GM10847 (cell line): ENCODE results near the gene OAT.

Experiments used
- POLR2A ChIP-seq: IDR thresholded peaks from 2 replicates; pipeline ENCODE4 v1.6.1; 2011; ENCODE audit not compliant: insufficient read length; ENCODE audit errors: extremely low read depth

The OAT gene

DNA sequence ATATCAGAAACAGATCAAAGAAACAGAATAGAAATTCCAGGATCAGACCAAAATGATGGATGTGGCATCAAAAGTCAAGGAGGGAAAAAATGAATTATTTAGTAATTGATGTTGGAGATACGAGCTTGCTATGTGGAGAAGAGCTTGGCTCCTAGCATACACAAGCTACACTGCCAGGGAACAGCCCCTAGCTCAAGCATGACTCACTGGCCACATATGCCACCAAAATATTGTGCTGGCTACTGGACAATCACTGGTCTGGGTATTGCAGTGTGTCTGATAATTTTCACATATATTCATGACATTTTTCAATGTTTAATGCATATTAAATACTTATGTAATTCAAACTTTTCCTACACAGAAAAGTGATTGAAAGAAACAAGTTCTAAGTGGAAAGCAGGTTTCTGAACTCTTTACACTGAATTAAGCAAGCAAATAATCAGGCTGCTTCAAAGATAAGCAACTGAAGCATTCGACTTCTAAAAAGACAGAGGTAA, 59.3 kb downstream of the OAT start:
- TF ChIP-seq POLR2A = no peak

DNA sequence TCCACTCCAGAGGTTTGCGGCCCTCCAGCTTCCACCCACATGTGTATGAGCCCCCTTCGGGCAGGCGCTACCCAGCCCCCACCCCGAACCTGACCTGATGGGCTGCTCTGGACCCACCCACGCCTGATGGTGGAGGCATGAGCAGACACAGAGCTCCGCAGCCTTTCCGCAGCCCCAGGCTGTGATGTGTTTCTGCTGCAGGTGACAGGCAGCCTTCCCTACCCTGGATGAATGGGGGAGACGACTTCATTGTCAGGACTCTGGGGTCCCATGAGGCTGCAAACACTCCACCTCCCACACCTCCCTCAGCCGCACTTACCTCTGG, 61.2 kb downstream of the OAT start:
- TF ChIP-seq POLR2A = no peak

DNA sequence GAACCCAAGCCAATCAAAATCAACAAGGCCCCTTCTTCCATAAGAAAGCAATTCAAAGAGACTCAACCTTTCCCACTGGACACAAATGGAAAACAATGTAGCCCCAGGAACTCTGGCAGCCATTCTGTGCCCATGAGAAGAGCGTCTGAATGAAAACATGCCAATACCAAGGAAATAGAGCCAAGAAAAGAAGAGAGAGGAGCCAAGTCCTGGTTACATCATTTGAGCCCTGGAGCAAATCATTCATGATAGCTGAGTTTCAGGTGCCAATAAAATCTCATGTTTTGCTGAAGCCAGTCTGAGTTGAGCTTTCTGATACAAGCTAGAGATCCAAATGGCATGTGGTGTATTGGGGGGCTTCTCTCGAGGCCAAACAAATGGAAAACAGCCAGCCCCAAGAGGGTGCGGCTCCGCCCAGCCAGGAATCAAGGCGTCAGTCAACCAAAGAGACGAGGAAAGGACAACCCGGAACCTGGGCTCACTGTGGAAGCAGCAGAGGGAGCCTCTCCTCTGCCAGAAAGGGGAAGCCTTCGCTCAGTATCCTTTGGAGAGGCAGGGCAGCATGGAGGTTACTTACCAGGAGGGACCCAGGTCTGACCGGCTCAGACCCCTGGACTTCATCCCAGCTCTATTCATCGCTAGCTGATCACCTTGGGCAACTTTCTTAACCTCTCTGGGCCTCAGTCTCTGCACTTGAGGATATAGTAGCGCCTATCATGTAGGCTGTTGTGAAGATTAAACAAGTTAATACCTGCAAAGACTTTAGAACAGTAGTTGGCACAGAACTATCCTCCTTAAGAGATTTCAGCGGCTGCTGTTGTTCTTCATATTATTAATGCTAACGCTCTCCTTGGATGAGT, 61.8 kb downstream of the OAT start:
- no peak for TF ChIP-seq POLR2A

DNA sequence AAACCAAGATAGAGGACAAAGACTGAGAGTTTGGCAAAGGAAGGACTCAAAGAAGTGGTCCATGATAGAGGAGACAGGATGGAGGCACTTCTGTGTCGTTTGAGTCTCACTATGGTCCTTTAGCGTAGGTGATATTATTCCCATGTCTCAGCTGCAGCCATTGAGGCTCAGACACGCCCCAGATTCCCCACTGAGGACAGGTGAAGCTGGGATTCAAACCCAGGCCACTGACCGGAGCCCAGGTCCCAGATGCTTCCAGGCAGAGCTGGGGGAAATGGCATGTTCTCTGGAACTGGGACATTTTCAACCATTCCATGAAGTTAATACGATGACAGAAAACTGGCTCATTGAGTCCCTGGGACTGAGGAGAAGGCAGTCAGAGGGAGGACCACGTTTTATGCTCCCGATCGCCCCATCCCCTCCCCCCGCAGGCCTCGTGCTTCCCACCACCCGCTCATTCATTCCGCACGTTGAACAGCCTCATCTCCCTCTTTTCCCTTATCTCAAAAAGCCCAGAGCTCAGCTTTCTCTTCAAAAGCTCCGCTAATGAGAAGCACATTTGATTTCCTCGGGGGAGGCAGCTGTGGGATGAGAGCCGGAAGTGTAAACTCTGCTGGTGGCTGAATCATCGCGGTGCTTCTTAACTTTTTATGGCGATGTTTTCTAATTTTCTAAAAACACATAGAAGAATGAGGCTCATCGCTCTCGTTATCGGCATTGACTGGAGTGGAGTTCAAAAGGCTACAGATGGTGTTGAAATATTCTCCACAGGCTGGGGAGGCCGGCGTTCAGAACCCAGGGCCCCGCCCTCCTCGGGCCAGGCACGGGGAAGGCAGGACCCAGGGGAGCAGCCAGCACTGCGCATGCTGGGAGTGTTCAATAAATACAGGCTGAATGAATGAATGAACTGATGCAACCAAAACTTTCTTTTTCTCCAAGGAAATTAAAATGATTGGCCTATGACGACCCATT, 64.0 kb downstream of the OAT start:
- no peak for TF ChIP-seq POLR2A

DNA sequence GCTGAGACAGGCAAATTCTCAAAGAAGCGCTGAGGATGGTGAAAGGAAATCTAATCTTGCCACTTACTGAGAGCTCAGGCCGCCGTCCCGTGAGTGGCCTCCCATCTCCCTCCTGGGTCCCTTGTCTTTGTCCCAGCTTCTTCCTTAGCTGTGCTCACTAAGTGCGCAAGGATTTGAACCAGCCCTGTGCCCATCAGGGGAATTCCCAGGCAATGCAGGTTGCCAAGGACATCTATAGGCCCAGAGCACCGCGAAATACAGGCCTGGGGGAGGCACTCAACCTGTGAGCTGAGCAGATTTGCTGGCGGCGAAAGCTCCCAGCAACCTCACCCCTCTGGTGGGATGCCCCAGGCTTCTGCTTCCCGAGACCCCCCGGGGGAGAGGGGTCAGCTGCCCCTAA, 64.8 kb downstream of the OAT start:
- TF ChIP-seq POLR2A = no peak

DNA sequence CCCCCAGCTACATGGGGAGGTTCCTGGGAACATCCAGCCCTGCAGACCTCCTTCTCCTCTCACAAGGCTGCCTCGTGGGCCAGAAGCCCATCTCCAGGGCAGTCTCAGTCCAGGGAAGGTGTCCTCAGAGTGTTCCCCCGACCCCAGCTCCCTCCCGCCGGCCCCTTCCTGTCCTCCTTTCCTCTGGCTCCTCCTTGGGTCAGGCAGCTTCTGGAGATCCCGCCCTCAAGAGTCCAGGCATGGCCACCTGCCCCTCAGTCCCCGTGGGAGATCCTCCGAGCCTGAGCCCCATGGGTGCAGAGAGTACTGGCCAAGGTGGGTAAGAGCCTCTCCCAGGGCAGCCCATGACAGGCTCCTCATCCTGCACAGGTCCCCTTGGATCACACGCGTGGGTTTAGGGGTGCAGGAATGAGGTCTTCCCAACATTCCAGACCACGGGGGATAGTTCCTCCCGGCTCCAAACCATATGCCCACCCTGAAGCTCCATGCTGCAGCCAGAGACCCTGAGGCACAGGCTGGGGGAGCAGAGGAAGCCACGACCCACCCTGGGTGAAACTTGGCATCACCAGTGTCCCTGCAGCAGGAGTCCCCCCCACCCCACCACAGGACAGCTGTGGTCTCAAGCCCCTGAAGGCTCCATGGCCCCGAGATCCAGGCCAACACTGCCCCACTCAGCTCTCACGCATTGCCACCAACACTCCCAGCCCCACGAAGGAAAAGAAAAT, 65.5 kb downstream of the OAT start:
- no peak for TF ChIP-seq POLR2A

DNA sequence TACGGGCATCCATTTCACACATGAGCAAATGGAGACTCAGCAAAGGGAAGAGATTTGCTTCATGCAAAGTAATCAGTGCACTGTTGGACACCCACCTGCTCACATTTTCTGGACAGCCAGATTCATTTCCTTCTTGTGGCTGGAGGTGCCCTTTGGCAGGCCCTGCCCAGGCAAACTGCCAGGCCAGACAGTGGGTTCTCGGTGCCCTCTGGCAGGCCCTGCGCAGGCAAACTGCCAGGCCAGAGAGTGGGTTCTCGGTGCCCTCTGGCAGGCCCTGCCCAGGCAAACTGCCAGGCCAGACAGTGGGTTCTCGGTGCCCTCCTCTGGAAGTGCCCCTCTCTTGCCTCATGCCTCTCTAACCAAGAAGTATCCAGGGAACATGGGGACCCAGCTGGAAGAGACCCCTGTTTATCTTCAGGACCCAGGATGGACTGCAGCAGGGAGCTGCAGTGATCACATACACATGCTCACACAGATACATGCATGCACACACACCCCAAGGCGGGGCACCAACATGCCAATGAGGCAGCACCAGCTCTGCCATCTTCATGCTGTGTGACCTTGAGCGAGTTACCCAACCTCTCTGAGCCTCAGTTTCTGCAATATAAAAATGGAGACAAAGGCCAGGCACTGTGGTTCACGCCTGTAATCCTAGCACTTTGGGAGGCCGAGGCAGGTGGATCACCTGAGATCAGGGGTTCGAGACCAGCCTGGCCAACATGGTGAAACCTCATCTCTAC, 67.1 kb downstream of the OAT start:
- TF ChIP-seq POLR2A = no peak

DNA sequence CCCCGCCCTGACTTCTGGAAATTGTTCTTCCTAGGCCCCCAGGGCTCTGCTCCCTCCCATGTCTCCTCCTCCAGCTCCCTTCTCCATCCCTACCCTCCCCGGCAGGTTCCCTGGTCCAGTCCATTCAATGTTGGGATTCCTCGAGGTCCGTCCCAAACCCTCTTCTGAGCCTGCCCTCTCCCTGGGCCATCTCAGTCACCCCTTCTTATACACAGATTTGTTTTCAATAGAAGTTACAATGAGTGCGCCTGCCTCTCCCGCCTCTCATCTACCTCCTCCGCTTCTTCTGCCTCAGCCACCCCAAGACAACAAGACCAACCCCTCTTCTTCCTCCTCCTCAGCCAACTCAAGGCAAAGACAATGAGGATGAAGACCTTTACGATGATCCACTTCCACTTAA, 67.9 kb downstream of the OAT start:
- TF ChIP-seq POLR2A = no peak

DNA sequence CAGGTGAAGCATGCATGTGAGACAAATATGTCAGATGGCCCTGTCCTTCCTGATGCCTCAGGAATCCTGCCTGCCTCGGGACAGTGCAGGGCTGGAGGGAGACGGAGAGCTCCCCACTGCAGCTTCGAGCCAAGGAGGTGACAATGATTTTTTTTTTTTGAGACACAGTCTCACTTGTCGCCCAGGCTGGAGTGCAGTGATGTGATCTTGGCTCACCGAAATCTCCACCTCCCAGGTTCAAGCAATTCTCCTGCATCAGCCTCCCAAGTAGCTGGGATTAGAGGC, 68.8 kb downstream of the OAT start:
- no peak for TF ChIP-seq POLR2A

DNA sequence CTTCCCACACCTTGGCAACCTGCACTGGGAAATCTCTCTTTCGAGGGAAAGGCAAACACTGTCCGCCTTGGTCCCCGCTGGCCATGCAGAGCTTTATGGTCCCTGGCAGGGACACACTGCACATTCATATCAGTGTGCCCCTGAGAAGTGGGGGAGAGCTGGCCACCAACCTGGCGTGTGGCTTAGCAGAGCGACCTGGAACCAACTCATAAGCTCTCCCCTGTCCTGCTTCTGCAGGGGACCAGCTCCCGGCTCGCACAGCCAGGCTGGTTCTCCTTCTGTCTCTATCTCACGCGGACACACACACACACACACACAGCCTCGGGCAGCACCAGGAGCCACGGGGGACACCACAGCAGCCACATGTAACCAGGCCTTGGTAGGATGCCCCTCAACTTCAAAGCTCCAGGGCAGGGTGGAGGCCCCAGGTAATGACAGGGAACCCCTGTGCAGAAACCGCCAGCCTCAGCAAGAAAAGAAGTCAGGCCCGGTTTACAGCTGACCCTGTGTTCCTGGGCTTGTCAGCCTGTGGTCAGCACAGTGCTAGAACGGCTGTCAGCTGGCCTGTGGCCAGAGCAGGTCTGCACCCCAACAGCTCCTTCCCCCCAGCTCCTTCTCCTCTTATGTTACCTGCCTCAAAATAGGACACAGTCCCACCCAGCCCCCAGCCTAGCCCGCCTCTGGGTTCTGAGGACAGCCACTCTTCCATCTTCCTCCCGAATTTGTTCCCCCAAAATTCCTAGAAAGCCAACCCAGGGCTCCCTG, 69.3 kb downstream of the OAT start:
- no peak for TF ChIP-seq POLR2A

DNA sequence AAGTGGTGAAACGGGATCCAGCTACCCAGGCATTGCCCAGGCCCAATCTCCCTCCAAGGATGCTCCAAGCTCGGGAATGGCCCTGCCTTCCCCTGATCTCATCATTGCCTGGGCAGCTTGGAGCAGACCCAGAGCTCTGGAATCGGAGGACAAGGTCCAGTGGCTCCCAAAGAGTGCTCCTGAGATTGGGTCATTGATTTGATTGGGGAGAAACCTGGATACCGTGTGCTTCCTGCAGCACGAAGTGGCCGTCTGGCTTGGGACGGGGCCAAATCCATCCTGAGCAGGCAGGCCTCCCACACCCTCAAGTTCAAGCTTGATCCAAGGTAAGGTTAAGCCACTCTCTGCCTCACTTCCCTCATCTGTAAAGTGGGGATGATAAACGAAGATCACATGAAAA, 69.9 kb downstream of the OAT start:
- no peak for TF ChIP-seq POLR2A

DNA sequence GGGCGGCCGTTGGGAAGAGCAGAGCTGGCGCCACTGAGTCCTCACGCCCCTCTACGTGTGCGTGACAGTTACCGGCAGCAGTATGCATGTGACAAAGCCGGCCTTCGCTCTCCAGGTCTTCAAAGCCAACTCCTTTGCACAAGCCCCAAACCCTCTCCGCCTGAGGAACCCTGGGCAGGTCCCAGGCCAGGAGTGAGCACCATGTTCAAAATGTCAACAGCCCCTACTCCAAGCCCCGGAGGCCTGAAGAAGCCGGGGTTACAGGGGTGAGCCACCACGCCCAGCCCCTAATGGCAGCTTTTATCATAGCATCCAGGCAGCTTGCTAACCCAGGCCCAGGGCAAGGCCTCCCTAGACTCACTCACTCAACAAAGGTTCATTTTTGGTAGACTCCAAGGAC, 70.8 kb downstream of the OAT start:
- TF ChIP-seq POLR2A = no peak
